RWPE2 (cell line): ENCODE measurements around the gene NOVA2.

Experiments used
- ATAC-seq: fragments of 200-7000 bp; cut with Tn5 transposase; 3 replicates; pipeline ENCODE4 v1.9.1; 2021; ENCODE audit warnings: low read depth
- DNase-seq: peaks from one replicate; pipeline ENCODE4 v3.0.0-alpha.2; 2020; ENCODE audit warnings: low spot score
- H3K27ac ChIP-seq: fragments of 450-650 bp; 2 replicates; pipeline ENCODE4 v1.5.1; 2017; ENCODE audit warnings: mild to moderate bottlenecking; ENCODE audit not compliant: poor library complexity, severe bottlenecking
- H3K27me3 ChIP-seq: fragments of 250-450 bp; sonication (Bioruptor Pico); 2 replicates; pipeline ENCODE4 v1.5.1; 2021; ENCODE audit warnings: mild to moderate bottlenecking, moderate library complexity; ENCODE audit not compliant: insufficient read depth, poor library complexity, severe bottlenecking
- H3K36me3 ChIP-seq: fragments of 250-450 bp; sonication (Bioruptor Pico); 2 replicates; pipeline ENCODE4 v1.5.1; 2020; ENCODE audit warnings: low read depth, mild to moderate bottlenecking, moderate library complexity
- H3K4me1 ChIP-seq: fragments of 250-450 bp; sonication (Bioruptor Pico); 2 replicates; pipeline ENCODE4 v1.5.1; 2021; ENCODE audit warnings: mild to moderate bottlenecking, moderate library complexity; ENCODE audit not compliant: insufficient read depth, poor library complexity, severe bottlenecking
- H3K4me3 ChIP-seq: fragments of 250-450 bp; sonication (Bioruptor Pico); 2 replicates; pipeline ENCODE4 v1.5.1; 2021; ENCODE audit warnings: mild to moderate bottlenecking, moderate library complexity; ENCODE audit not compliant: severe bottlenecking
- H3K9me3 ChIP-seq: fragments of 250-450 bp; sonication (Bioruptor Pico); 2 replicates; pipeline ENCODE4 v1.5.1; 2021; ENCODE audit warnings: mild to moderate bottlenecking, moderate library complexity; ENCODE audit not compliant: severe bottlenecking
- CTCF ChIP-seq: fragments of 450-650 bp; IDR thresholded peaks from one replicate; pipeline ENCODE4 v1.5.1; 2017; ENCODE audit warnings: mild to moderate bottlenecking, moderate library complexity; ENCODE audit not compliant: poor library complexity, severe bottlenecking

The NOVA2 gene

GRCh38 chr19:46000491-46001246, 27.0 kb upstream of the NOVA2 start:
- peak; percentile 75 for ATAC-seq
- no peaks in the 10 kb centered on the region for H3K9me3 ChIP-seq
- H3K4me3 ChIP-seq, result peak overlapping the region; percentile 19
- H3K27ac ChIP-seq, result no peak overlapping the region
- H3K27me3 ChIP-seq, result no peaks in the 10 kb centered on the region
- no peaks in the 10 kb centered on the region for H3K36me3 ChIP-seq
- no peak for DNase-seq
- TF ChIP-seq CTCF, result no peak
- peaks cover 2% of the 10 kb centered on the region for H3K4me1 ChIP-seq

GRCh38 chr19:45999653-46000121, 26.0 kb upstream of the NOVA2 start:
- Histone ChIP-seq H3K36me3 (no peaks in the 10 kb centered on the region), H3K27me3 (no peaks in the 10 kb centered on the region), H3K9me3 (no peaks in the 10 kb centered on the region), H3K4me1 (peaks cover 2% of the 10 kb centered on the region), H3K27ac (no peak overlapping the region), H3K4me3 (no peak overlapping the region)
- ATAC-seq (no peak), DNase-seq (no peak)
- TF ChIP-seq CTCF, result no peak

GRCh38 chr19:45998834-45999233, 25.2 kb upstream of the NOVA2 start:
- Histone ChIP-seq H3K36me3 (no peaks in the 10 kb centered on the region), H3K4me3 (no peak overlapping the region), H3K9me3 (no peaks in the 10 kb centered on the region), H3K27ac (no peak overlapping the region), H3K27me3 (no peaks in the 10 kb centered on the region), H3K4me1 (peaks cover 2% of the 10 kb centered on the region)
- TF ChIP-seq CTCF, result no peak
- DNase-seq, result no peak
- no peak for ATAC-seq

GRCh38 chr19:45996933-45997332, 23.3 kb upstream of the NOVA2 start:
- ATAC-seq, result no peak
- Histone ChIP-seq H3K4me3 (no peak overlapping the region), H3K36me3 (no peaks in the 10 kb centered on the region), H3K27me3 (no peaks in the 10 kb centered on the region), H3K4me1 (peaks cover 2% of the 10 kb centered on the region), H3K9me3 (no peaks in the 10 kb centered on the region), H3K27ac (no peak overlapping the region)
- no peak for DNase-seq
- no peak for TF ChIP-seq CTCF

DNA sequence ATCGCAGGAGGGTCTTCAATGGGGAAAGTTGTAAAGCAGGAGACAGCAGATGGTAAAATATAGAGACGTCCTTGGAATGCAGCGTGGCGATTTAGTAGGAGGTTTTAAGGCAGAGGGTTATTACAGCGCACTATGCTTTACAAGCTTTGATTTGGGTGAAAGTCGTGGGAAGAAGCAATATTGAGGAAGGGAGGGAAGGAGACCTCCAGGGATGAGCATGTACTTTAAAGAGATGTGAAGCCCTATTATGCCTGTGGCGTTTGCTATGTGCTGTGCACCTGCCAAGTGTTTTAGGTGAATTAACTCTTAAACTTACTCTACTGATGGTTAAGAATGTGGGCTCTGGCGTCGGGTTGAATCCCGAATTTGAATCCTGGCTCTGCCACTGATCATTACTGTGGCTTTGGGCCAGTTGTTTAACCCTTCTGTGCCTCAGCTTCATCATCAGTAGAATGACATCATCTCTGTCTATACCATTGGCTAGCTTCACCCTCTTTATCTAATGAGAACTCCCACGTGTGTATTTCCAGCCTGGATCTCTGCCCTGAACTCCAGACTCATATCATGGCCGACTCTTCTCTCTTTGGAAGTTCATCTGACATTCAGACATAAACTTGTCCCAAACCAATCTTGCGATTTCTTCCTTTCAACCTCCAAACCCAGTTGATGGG, 22.2 kb upstream of the NOVA2 start:
- H3K27me3 ChIP-seq, result no peaks in the 10 kb centered on the region
- H3K36me3 ChIP-seq, result no peaks in the 10 kb centered on the region
- H3K4me1 ChIP-seq, result peaks cover 2% of the 10 kb centered on the region
- ATAC-seq (no peak), DNase-seq (no peak)
- no peak overlapping the region for H3K27ac ChIP-seq
- H3K9me3 ChIP-seq, result no peaks in the 10 kb centered on the region
- TF ChIP-seq CTCF, result no peak
- H3K4me3 ChIP-seq, result peak overlapping the region; percentile 72
